H1 (cell line): ENCODE results near the gene ARPP21. TPM values are rescaled to one million over a fixed set of nuclear protein-coding genes. Genes with fewer than 3 reads are reported as not detected.

ENCODE experiments used
- ATF2 ChIP-seq: IDR thresholded peaks from 2 replicates; pipeline ENCODE4 v1.6.1; 2012; ENCODE audit warnings: low read length, inconsistent platforms
- EZH2 ChIP-seq: fragments of 200-600 bp; sonication (generic); IDR thresholded peaks from 2 replicates; pipeline ENCODE4 v1.7.1; 2012; ENCODE audit warnings: low read depth, mild to moderate bottlenecking, moderate library complexity, low read length, inconsistent platforms; ENCODE audit not compliant: severe bottlenecking
- KDM5A ChIP-seq: fragments of 200-600 bp; IDR thresholded peaks from 2 replicates; pipeline ENCODE4 v1.7.1; 2012; ENCODE audit warnings: mild to moderate bottlenecking, low read length, inconsistent platforms, mixed read lengths
- PHF8 ChIP-seq: fragments of 200-600 bp; sonication (generic); conservative IDR thresholded peaks from 2 replicates; pipeline ENCODE4 v1.7.1; 2012; ENCODE audit warnings: low read depth, mild to moderate bottlenecking, inconsistent platforms, low read length, moderate library complexity
- RFX5 ChIP-seq: IDR thresholded peaks from 2 replicates; pipeline ENCODE4 v1.6.1; 2011; ENCODE audit warnings: low read depth, low read length, improper control_type of control experiment, borderline replicate concordance
- SP2 ChIP-seq: IDR thresholded peaks from 2 replicates; pipeline ENCODE4 v1.6.1; 2012; ENCODE audit warnings: mild to moderate bottlenecking, low read length, inconsistent platforms
- SUZ12 ChIP-seq: fragments of 200-600 bp; sonication (generic); IDR thresholded peaks from 2 replicates; pipeline ENCODE4 v1.6.1; 2012; ENCODE audit warnings: mild to moderate bottlenecking, inconsistent platforms, low read length, moderate library complexity, mixed read lengths
- polyA plus RNA-seq, 7 experiments: library from polyadenylated mRNA; depleted of rRNA in 3 of 7; stranded (reverse) in 5 of 7; unstranded in 2 of 7; fragments of >200 nt in 5 of 7; fragments of 200-250 nt in 2 of 7; gene quantifications; 1 replicate in 5 of 7; 2 replicates in 1 of 7; 4 replicates in 1 of 7; pipeline versions ENCODE4 v1.2.1 to v1.2.3, GENCODE V29; 2011 to 2013; ENCODE audit warnings: missing spikeins in 2 of 7, mixed read lengths in 2 of 7
- total RNA-seq: library from RNA; stranded (reverse); fragmentation: NEBNext Ultra II Directional; extraction: Animal tissue kit (Norgen Biotek cat#: 25700); gene quantifications from 2 replicates; pipeline ENCODE4 v1.2.1, GENCODE V29; 2021

ARPP21 gene
- total and polyA plus RNA-seq, 2 of the 8 experiments (the other 6 are each of a cell fraction or from before 2014, with no cell fraction given): not detected

DNA sequence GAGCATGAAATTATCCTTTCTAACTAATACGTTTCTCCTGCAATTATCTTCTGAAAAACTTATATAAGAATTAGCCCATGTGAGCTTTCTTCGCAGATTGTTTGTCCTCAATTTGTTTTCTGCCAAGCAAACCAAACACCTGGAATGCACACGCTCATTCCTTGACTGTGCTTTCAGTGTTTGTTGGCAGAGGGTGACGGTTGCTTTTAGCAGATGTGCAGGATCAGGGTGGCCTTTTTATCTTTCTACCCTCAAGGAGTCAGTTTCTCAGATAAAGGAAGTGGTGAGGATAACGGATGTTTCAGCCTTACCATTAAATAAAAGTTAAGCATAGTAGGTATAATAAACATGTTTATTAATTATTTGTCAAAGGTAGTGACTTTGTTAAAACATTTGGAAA lies 15.2 kb downstream of the ARPP21 start (continued):
- TF ChIP-seq ATF2 (no peak), SUZ12 (no peak), EZH2 (no peak), RFX5 (no peak), PHF8 (no peak), SP2 (no peak), KDM5A (no peak)
